Epithelial cell of proximal tubule (primary cell): ENCODE data around the gene RSRP1. TPM values are rescaled to one million over a fixed set of nuclear protein-coding genes. Genes with fewer than 3 reads are reported as not detected.
A peak's percentile ranks its signal among the peaks of the same experiment; 100 is the strongest.

Experiments
- DNase-seq: peaks from one replicate; pipeline ENCODE4 v3.0.0-alpha.2; 2011; ENCODE audit warnings: low read depth
- H3K4me3 ChIP-seq: 2 replicates; pipeline ENCODE4 v1.5.1; 2011; ENCODE audit warnings: low read depth, mild to moderate bottlenecking, low read length
- total RNA-seq: library from RNA; depleted of rRNA; stranded (reverse); fragments of >200 nt; gene quantifications from 2 replicates; pipeline ENCODE4 v1.2.3, GENCODE V29; 2015
- TF ChIP-seq, protein P1 (sequence below): conservative IDR thresholded peaks from 2 replicates; pipeline ENCODE4 v1.5.1; 2012; ENCODE audit warnings: low read depth, mild to moderate bottlenecking, low read length

The RSRP1 gene
- total RNA-seq, 1 donor from 2014 or later: 52.5 TPM

DNA sequence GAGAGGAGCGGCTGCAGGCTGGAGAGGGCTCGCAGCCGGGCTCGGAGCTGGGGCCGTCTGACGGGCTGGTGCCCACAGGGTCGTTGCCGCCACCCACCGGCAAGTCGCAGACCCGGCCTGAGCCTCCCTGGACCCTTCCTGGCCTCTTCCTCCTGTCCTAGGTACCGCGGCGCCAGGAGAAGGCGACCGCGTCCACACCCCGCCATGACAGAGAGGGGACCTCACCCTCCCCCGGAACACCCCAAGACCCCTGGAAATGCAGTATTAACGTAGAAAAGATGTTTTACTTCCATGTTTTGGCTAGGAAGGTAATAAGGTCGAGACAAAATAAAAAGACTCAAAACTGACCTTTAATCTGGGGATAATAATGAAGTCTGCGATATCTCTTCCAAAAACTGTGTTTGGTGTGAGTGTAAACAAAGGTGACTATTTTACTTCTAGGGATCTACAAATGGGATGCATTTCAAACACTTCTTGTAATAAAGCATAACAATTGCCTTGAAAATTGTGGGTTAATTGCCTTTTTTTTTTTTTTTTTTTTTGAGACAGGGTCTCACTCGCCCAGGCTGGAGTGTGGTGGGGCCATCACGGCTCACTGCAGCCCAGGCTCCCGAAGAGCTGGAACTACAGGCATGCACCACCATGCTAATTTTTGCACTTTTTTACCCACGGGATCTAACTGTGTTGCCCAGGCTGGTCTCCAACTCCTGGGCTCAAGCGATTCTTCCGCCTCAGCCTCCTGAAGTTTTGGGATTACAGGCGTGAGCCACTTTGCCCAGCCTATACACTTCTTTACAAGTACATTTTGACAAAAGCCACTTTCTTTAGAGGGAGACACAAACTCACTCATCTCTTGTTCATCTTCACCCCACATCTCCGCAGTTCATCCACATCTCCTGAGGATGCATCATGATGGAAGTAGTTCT lies 838 bp upstream of the RSRP1 start:
- peak overlapping the region; percentile 71 for H3K4me3 ChIP-seq

DNA sequence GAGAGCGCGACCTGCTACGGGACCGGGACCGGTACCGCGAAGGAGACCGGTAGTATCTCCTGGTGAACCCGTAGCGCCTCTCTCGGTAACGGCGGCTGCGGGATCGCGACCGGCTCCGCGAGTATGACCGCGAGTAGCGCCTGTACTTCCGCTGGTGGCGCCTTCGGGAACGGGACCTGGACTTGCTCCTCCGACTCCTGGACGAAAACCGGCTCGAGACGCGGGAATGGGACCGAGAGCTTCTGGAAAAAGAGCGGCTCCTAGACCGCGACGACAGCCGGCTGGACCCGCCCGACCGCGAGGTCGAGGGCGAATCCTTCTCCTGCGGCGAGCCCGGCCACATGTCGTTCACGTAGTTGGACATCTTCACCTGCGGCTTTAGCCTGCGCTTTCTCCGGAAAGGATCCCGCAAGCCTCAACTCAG lies 642 bp downstream of the RSRP1 start:
- peak overlapping the region; percentile 71 for H3K4me3 ChIP-seq
- TF ChIP-seq, protein P1, sequence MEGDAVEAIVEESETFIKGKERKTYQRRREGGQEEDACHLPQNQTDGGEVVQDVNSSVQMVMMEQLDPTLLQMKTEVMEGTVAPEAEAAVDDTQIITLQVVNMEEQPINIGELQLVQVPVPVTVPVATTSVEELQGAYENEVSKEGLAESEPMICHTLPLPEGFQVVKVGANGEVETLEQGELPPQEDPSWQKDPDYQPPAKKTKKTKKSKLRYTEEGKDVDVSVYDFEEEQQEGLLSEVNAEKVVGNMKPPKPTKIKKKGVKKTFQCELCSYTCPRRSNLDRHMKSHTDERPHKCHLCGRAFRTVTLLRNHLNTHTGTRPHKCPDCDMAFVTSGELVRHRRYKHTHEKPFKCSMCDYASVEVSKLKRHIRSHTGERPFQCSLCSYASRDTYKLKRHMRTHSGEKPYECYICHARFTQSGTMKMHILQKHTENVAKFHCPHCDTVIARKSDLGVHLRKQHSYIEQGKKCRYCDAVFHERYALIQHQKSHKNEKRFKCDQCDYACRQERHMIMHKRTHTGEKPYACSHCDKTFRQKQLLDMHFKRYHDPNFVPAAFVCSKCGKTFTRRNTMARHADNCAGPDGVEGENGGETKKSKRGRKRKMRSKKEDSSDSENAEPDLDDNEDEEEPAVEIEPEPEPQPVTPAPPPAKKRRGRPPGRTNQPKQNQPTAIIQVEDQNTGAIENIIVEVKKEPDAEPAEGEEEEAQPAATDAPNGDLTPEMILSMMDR: peak; percentile 2
- no peak for DNase-seq

More for the DNA sequence above, 838 bp upstream of the RSRP1 start:
- no peak for DNase-seq
- TF ChIP-seq, protein P1: peak; percentile 9

DNA sequence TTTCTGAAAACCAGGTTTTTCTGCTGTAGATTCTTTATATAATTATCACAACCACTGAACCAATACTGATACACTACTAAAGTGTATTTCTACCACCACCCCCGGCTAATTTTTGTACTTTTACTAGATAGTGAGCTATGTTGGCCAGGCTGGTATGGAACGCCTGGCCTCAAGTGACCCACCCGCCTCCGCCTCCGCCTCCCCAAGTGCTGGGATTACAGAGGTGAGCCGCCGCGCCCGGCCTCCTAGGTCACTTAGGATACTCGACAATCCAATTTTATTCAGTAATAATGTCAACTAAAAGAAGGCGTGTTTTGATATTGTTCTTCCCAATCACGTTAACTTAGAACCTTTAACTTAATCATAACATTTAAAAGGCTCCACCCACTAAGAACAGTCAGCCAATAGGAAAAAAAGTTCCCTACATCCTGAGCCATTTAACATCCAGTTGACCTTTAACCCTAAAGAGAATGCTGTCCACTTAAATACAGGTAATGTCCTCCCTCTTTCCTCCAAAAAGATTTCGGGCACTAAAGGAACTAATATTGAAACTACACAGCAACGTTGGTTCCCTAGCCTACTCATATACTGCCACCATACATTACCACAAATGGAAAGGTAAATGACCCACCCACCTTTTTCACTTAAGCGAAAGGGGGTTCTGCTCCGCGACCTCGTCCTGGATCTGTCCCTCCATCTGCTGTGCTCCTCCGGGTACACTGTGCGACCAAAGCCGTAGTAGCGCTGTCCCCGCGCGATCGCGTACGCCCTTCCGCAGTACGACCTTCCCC lies 1.2 kb downstream of the RSRP1 start:
- TF ChIP-seq, protein P1: no peak
- DNase-seq: no peak

DNA sequence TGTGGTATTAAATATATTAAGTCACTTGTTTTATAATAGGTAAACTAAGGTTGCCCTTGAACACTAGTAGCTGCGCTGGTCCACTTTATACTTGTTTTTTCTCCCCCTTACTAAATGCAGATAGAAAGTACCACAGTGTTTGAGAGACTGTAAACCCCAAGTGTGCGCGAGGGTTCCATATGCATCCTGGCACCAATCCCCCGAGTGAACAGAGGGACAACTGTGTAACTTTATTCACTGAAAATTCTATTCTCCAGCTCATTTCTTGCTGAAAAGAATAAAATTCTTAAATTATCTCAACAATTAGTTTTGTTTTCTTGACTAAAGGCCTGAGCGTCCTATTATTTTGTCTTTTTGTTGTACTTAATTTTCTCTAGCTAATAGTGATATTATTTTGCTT lies 1.9 kb downstream of the RSRP1 start:
- peak overlapping the region; percentile 71 for H3K4me3 ChIP-seq

More for the DNA sequence above, 1.2 kb downstream of the RSRP1 start:
- H3K4me3 ChIP-seq: peak overlapping the region; percentile 71

DNA sequence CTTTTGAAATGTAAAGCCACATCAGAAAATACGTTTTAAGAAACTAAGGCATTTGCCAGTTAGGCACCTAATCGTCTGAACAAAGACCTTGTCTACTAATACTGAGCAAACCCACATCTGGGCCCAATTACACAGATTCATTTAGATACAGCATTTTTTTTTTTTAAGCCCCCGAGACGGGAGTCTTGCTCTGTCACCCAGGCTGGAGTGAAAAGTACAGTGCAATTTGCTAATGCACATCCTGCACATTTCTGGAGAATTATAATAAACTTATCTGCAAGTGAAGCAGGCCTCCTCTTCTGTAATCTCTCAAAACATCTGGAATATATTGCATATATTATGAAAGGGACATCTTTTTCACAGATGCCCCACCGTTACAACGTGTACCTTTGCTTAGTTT lies 3.3 kb downstream of the RSRP1 start:
- DNase-seq: no peak
- TF ChIP-seq, protein P1: no peak
- no peak overlapping the region for H3K4me3 ChIP-seq

More for the DNA sequence above, 1.9 kb downstream of the RSRP1 start:
- DNase-seq: no peak
- TF ChIP-seq, protein P1: no peak

DNA sequence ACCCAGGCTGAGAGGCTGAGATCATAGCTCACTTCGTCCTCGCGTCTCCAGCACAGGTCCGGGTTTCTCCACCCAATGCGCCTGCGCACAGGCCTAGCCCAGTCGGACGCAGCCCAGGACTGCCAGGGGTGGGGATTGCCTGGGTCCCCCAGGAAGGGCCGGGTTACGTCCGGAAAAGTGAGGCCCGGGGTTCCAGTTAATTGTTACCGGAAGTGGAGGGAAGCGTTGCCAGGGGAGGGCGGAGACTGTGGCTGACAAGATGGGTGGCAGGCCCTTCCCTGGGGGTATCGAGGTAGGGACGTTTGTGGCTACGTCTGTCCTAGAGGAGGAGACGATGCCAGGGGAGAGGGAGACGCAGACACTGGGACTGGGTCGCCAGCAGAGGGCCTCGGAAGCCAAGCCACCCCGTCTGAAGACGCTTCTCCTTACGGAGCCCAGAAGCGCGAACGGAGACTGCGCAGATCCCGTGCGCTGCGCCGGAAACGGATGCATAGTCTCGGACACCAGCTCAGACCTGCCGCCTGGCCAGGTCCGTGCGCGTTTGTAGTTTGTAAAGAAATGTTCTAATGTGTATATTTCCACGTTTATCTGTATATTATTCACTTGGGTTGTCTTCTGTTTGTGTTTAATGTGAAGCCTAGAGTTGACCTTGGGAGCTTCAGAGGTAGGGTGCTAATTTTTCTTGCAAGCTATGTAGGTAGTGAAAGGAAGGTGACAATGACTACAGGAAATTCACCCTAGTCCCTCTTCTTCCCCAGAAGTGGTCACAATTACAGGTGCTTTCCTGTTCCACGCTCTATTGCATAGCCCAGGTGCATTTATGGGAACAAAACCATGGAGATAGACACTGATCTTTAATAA lies 7.3 kb downstream of the RSRP1 start:
- TF ChIP-seq, protein P1: peak; percentile 63
- DNase-seq: no peak
- peak overlapping the region; percentile 55 for H3K4me3 ChIP-seq
